Thyroid gland (tissue), 4 donors: Measurements from ENCODE around the gene RIPOR1.

Experiments
- CTCF ChIP-seq, 6 experiments: fragments of 200-600 bp in 3 of 6; fragments of 450-650 bp in 3 of 6; sonication (generic) in 3 of 6; IDR thresholded peaks; one replicate each; pipeline ENCODE4 v1.5.1; 2016 to 2019; ENCODE audit warnings: antibody characterized with exemption in 6 of 6, mild to moderate bottlenecking in 2 of 6, inconsistent platforms in 1 of 6, moderate library complexity in 1 of 6
- POLR2A ChIP-seq, 2 donors: fragments of 450-650 bp; IDR thresholded peaks; one replicate each; pipeline ENCODE4 v1.6.1; 2017; ENCODE audit warnings: antibody characterized with exemption in 2 of 2, mild to moderate bottlenecking in 2 of 2, moderate library complexity in 1 of 2

GRCh38 chr16:67490335-67491096 lies 38.1 kb upstream of the RIPOR1 start:
- TF ChIP-seq POLR2A (IDR thresholded peaks at IDR 0.05) (no peak), CTCF (IDR thresholded peaks at IDR 0.05) (no peak)
